ENCODE data around the gene IQSEC1.

GRCh38 chr3:12962292-12962691 is 110.9 kb downstream of the IQSEC1 start:
- TF ChIP-seq USF1 (IDR thresholded peaks at IDR 0.05) (no peak), CEBPB (IDR thresholded peaks at IDR 0.05) (no peak), TEAD4 (IDR thresholded peaks at IDR 0.05) (no peak), ZBTB7A (IDR thresholded peaks at IDR 0.05; ENCODE audit: low read depth) (no peak), YY1 (IDR thresholded peaks at IDR 0.05; ENCODE audit: low read depth) (no peak), FOXM1 (IDR thresholded peaks at IDR 0.05; ENCODE audit: borderline replicate concordance, low read depth) (no peak), TAF1 (IDR thresholded peaks at IDR 0.05; ENCODE audit: low read depth) (no peak), MAX (IDR thresholded peaks at IDR 0.05) (no peak), TCF12 (IDR thresholded peaks at IDR 0.05; ENCODE audit: low read depth) (no peak), NFIC (IDR thresholded peaks at IDR 0.05) (no peak), RAD21 (IDR thresholded peaks at IDR 0.05; ENCODE audit: low read depth) (no peak), EP300 (IDR thresholded peaks at IDR 0.05; ENCODE audit: borderline replicate concordance) (no peak), REST (IDR thresholded peaks at IDR 0.05; ENCODE audit: low read depth) (no peak)

Data from Ishikawa (cell line).